ENCODE measurements around the gene GRAMD1C.

The GRAMD1C gene

GRCh38 chr3:113804661-113805060 lies 33.9 kb upstream of the GRAMD1C start:
- peaks cover 15% of the 10 kb centered on the region for H3K36me3 ChIP-seq (replicated peaks)
- H3K27me3 ChIP-seq (replicated peaks), result no peaks in the 10 kb centered on the region

GRCh38 chr3:113805249-113805648 lies 33.3 kb upstream of the GRAMD1C start:
- no peak for DNase-seq
- H3K27ac ChIP-seq, result no peak overlapping the region
- no peaks in the 10 kb centered on the region for H3K27me3 ChIP-seq (replicated peaks)
- no peak for TF ChIP-seq CTCF (IDR thresholded peaks at IDR 0.05; ENCODE audit: low read depth, low read length, missing control alignments)
- H3K36me3 ChIP-seq (replicated peaks), result peaks cover 15% of the 10 kb centered on the region
- in situ Hi-C loops (cut with HindIII; ENCODE audit: low pct_ligation_motif_present, low sequenced_read_pairs), result no loop called here
- H3K4me3 ChIP-seq (ENCODE audit: low read depth, low read length), result no peak overlapping the region

More at GRCh38 chr3:113804661-113805060, 33.9 kb upstream of the GRAMD1C start:
- DNase-seq, result no peak
- in situ Hi-C loops (cut with HindIII; ENCODE audit: low pct_ligation_motif_present, low sequenced_read_pairs), result no loop called here
- no peak for TF ChIP-seq CTCF (IDR thresholded peaks at IDR 0.05; ENCODE audit: low read depth, low read length, missing control alignments)
- no peak overlapping the region for H3K27ac ChIP-seq
- H3K4me3 ChIP-seq (ENCODE audit: low read depth, low read length), result no peak overlapping the region

- DNase-seq, result no peak
- H3K27ac ChIP-seq, result no peak overlapping the region
- in situ Hi-C loops (cut with HindIII; ENCODE audit: low pct_ligation_motif_present, low sequenced_read_pairs), result no loop called here
- no peak overlapping the region for H3K4me3 ChIP-seq (ENCODE audit: low read depth, low read length)
- H3K27me3 ChIP-seq (replicated peaks), result no peaks in the 10 kb centered on the region
- H3K36me3 ChIP-seq (replicated peaks), result no peaks in the 10 kb centered on the region
- TF ChIP-seq CTCF (IDR thresholded peaks at IDR 0.05; ENCODE audit: low read depth, low read length, missing control alignments), result no peak
Observed at GRCh38 chr3:113812854-113813253, 25.7 kb upstream of the GRAMD1C start.

GRCh38 chr3:113819866-113820265 lies 18.7 kb upstream of the GRAMD1C start:
- Histone ChIP-seq H3K36me3 (replicated peaks) (no peaks in the 10 kb centered on the region), H3K4me3 (ENCODE audit: low read depth, low read length) (no peak overlapping the region), H3K27me3 (replicated peaks) (no peaks in the 10 kb centered on the region), H3K27ac (no peak overlapping the region)
- no peak for TF ChIP-seq CTCF (IDR thresholded peaks at IDR 0.05; ENCODE audit: low read depth, low read length, missing control alignments)
- no peak for DNase-seq
- in situ Hi-C loops (cut with HindIII; ENCODE audit: low pct_ligation_motif_present, low sequenced_read_pairs), result no loop called here

GRCh38 chr3:113825090-113825489 lies 13.5 kb upstream of the GRAMD1C start:
- TF ChIP-seq CTCF (IDR thresholded peaks at IDR 0.05; ENCODE audit: low read depth, low read length, missing control alignments), result peak; percentile 58
- in situ Hi-C loops (cut with HindIII; ENCODE audit: low pct_ligation_motif_present, low sequenced_read_pairs), result no loop called here
- peak; percentile 29 for DNase-seq
- Histone ChIP-seq H3K27ac (no peak overlapping the region), H3K27me3 (replicated peaks) (no peaks in the 10 kb centered on the region), H3K4me3 (ENCODE audit: low read depth, low read length) (no peak overlapping the region), H3K36me3 (replicated peaks) (no peaks in the 10 kb centered on the region)

- DNase-seq, result no peak
- in situ Hi-C loops (cut with HindIII; ENCODE audit: low pct_ligation_motif_present, low sequenced_read_pairs), result no loop called here
Observed at GRCh38 chr3:113828600-113828999, 10.0 kb upstream of the GRAMD1C start.

More at GRCh38 chr3:113828600-113828999, 10.0 kb upstream of the GRAMD1C start:
- Histone ChIP-seq H3K36me3 (replicated peaks) (no peaks in the 10 kb centered on the region), H3K27ac (no peak overlapping the region), H3K27me3 (replicated peaks) (no peaks in the 10 kb centered on the region), H3K4me3 (ENCODE audit: low read depth, low read length) (no peak overlapping the region)
- no peak for TF ChIP-seq CTCF (IDR thresholded peaks at IDR 0.05; ENCODE audit: low read depth, low read length, missing control alignments)
